SK-N-SH (cell line): ENCODE results near the gene TMEM255B. TPM values are rescaled to one million over a fixed set of nuclear protein-coding genes. Genes with fewer than 3 reads are reported as not detected.

Experiments
- CTCF ChIA-PET: fragments of 300-600, 350-600 bp; formaldehyde crosslinking; extraction: SDS; loops from one replicate; lab custom pipeline; 2021; lab: Yijun Ruan, JAX
- POLR2A ChIA-PET: fragments of 350-600 bp; sonication (Branson Sonifier 250); formaldehyde crosslinking; extraction: SDS; loops from one replicate; lab custom pipeline; 2020; ENCODE audit warnings: antibody characterized with exemption, inconsistent platforms; lab: Yijun Ruan, JAX
- DNase-seq: peaks from one replicate; pipeline ENCODE4 v3.0.0; 2012
- H2AFZ ChIP-seq: fragments of 200-600 bp; sonication (generic); 2 replicates; pipeline ENCODE4 v1.8.1; 2016; ENCODE audit warnings: antibody characterized with exemption, mild to moderate bottlenecking, low read depth
- H3F3A ChIP-seq: fragments of 200-600 bp; sonication (generic); replicated peaks from 2 replicates; pipeline ENCODE3; 2016; ENCODE audit warnings: antibody characterized with exemption, mild to moderate bottlenecking; ENCODE audit not compliant: insufficient read depth
- H3K27ac ChIP-seq, 2 experiments: fragments of 200-500 bp in 1 of 2; fragments of 200-600 bp in 1 of 2; sonication (Bioruptor generic) in 1 of 2; sonication (generic), shearing (Covaris generic) in 1 of 2; 2 replicates each; pipeline versions ENCODE4 v1.5.1 to v1.6.1; 2014 to 2016; ENCODE audit warnings: low read depth in 2 of 2, inconsistent platforms in 1 of 2, low read length in 1 of 2, mild to moderate bottlenecking in 1 of 2, mixed read lengths in 1 of 2
- H3K27me3 ChIP-seq: fragments of 200-600 bp; sonication (generic), shearing (Covaris generic); 2 replicates; pipeline ENCODE4 v1.6.1; 2016; ENCODE audit warnings: mixed run types; ENCODE audit not compliant: insufficient read depth
- H3K36me3 ChIP-seq, 2 experiments: fragments of 200-500 bp in 1 of 2; fragments of 200-600 bp in 1 of 2; sonication (Bioruptor generic) in 1 of 2; sonication (generic) in 1 of 2; replicated peaks in 1 of 2; 2 replicates each; pipeline versions ENCODE3 to v1.5.1; 2014 to 2016; ENCODE audit warnings: low read length in 1 of 2, mild to moderate bottlenecking in 1 of 2; ENCODE audit not compliant: insufficient read depth in 2 of 2, control insufficient read depth in 1 of 2
- H3K4me1 ChIP-seq, 2 experiments: fragments of 200-500 bp in 1 of 2; fragments of 200-600 bp in 1 of 2; sonication (Bioruptor generic) in 1 of 2; sonication (generic), shearing (Covaris generic) in 1 of 2; 2 replicates each; pipeline versions ENCODE4 v1.5.1 to v1.6.1; 2014 to 2016; ENCODE audit warnings: low read depth in 1 of 2, low read length in 1 of 2, mixed run types in 1 of 2; ENCODE audit not compliant: insufficient read depth in 2 of 2, control insufficient read depth in 1 of 2
- H3K4me2 ChIP-seq: fragments of 200-600 bp; sonication (generic), shearing (Covaris generic); 2 replicates; pipeline ENCODE4 v1.6.1; 2017; ENCODE audit warnings: mixed run types
- H3K4me3 ChIP-seq, 2 experiments: fragments of 200-500 bp in 1 of 2; fragments of 200-600 bp in 1 of 2; sonication (Bioruptor generic) in 1 of 2; sonication (generic), shearing (Covaris generic) in 1 of 2; 2 replicates each; pipeline versions ENCODE4 v1.5.1 to v1.8.1; 2014 to 2016; ENCODE audit warnings: low read depth in 2 of 2, inconsistent platforms in 1 of 2, low read length in 1 of 2, mild to moderate bottlenecking in 1 of 2, mixed read lengths in 1 of 2, moderate library complexity in 1 of 2
- H3K79me2 ChIP-seq: fragments of 200-600 bp; sonication (generic); 2 replicates; pipeline ENCODE4 v1.8.1; 2017; ENCODE audit warnings: mild to moderate bottlenecking; ENCODE audit not compliant: insufficient read depth
- H3K9ac ChIP-seq: fragments of 200-600 bp; sonication (generic); 2 replicates; pipeline ENCODE4 v1.6.1; 2017; ENCODE audit warnings: mixed run types
- H3K9me2 ChIP-seq: fragments of 200-600 bp; sonication (generic); 2 replicates; pipeline ENCODE4 v1.6.1; 2017; ENCODE audit warnings: mixed run types
- H3K9me3 ChIP-seq: fragments of 200-600 bp; sonication (generic); 2 replicates; pipeline ENCODE4 v1.6.1; 2017; ENCODE audit warnings: mixed run types, mild to moderate bottlenecking, moderate library complexity
- H4K20me1 ChIP-seq: fragments of 200-600 bp; sonication (generic); 2 replicates; pipeline ENCODE4 v1.6.1; 2017; ENCODE audit warnings: mild to moderate bottlenecking, mixed run types; ENCODE audit not compliant: insufficient read depth
- CHD2 ChIP-seq: fragments of 150-350 bp; IDR thresholded peaks from 2 replicates; pipeline ENCODE4 v1.6.1; 2018; ENCODE audit warnings: low read length; ENCODE audit not compliant: partially characterized antibody
- EZH2phosphoT487 ChIP-seq: fragments of 200-600 bp; sonication (generic); IDR thresholded peaks from 2 replicates; pipeline ENCODE4 v1.6.1; 2017; ENCODE audit warnings: low read depth, mixed run types, mild to moderate bottlenecking, antibody characterized with exemption, moderate library complexity, borderline replicate concordance
- FOSL2 ChIP-seq: IDR thresholded peaks from 2 replicates; pipeline ENCODE4 v1.4.0; 2012; ENCODE audit warnings: low read depth, mild to moderate bottlenecking, moderate library complexity, borderline replicate concordance
- FOXJ3 ChIP-seq: sonication (generic); formaldehyde crosslinking; IDR thresholded peaks from 2 replicates; pipeline ENCODE4 v1.5.1; 2020; ENCODE audit warnings: mild to moderate bottlenecking, missing genetic modification reagents
- FOXM1 ChIP-seq: IDR thresholded peaks from 2 replicates; pipeline ENCODE4 v1.4.0; 2012; ENCODE audit warnings: low read depth, mild to moderate bottlenecking
- IRF3 ChIP-seq: fragments of 150-350 bp; IDR thresholded peaks from 2 replicates; pipeline ENCODE4 v1.6.1; 2016; ENCODE audit warnings: mild to moderate bottlenecking, low read depth, low read length
- JUND ChIP-seq: IDR thresholded peaks from 2 replicates; pipeline ENCODE4 v1.4.0; 2012
- MAX ChIP-seq: IDR thresholded peaks from 2 replicates; pipeline ENCODE4 v1.4.0; 2012; ENCODE audit warnings: low read depth
- MXI1 ChIP-seq: IDR thresholded peaks from 2 replicates; pipeline ENCODE4 v1.6.1; 2012; ENCODE audit warnings: mild to moderate bottlenecking, low read depth, low read length, improper control_type of control experiment
- NRF1 ChIP-seq: IDR thresholded peaks from 2 replicates; pipeline ENCODE4 v1.6.1; 2012; ENCODE audit warnings: low read depth, mild to moderate bottlenecking, low read length
- PBX3 ChIP-seq: IDR thresholded peaks from 2 replicates; pipeline ENCODE4; 2012
- REST ChIP-seq: IDR thresholded peaks from 2 replicates; pipeline ENCODE4 v1.6.1; 2012; ENCODE audit warnings: mild to moderate bottlenecking, low read depth, low read length, moderate library complexity
- RFX5 ChIP-seq: IDR thresholded peaks from 2 replicates; pipeline ENCODE4 v1.6.1; 2012; ENCODE audit warnings: mild to moderate bottlenecking, improper control_type of control experiment, low read length
- SMC3 ChIP-seq: IDR thresholded peaks from 2 replicates; pipeline ENCODE4 v1.6.1; 2012; ENCODE audit warnings: low read depth, low read length, improper control_type of control experiment
- TAF1 ChIP-seq: IDR thresholded peaks from 2 replicates; pipeline ENCODE4 v1.6.1; 2012; ENCODE audit warnings: low read depth, mild to moderate bottlenecking, low read length, moderate library complexity, borderline replicate concordance
- USF1 ChIP-seq: IDR thresholded peaks from 2 replicates; pipeline ENCODE4 v1.4.0; 2012; ENCODE audit warnings: low read depth, borderline replicate concordance
- YY1 ChIP-seq: IDR thresholded peaks from 2 replicates; pipeline ENCODE4 v1.4.0; 2012; ENCODE audit warnings: low read depth, mild to moderate bottlenecking
- WGBS: methylation state at CpG from one replicate; pipeline ENCODE4 v1.1.6; 2017; ENCODE audit warnings: low lambda C conversion rate; 5-methylcytosine and 5-hydroxymethylcytosine counted together
- polyA plus RNA-seq, 3 experiments: library from polyadenylated mRNA; depleted of rRNA; stranded (reverse); fragments of >200 nt; gene quantifications; 2 replicates each; pipeline ENCODE4 v1.2.3, GENCODE V29; 2012

The TMEM255B gene
- polyA plus RNA-seq, 1 of the 3 experiments (the other 2 are of a cell fraction): 14.8 TPM

GRCh38 chr13:113764793-113765563 lies 6.0 kb downstream of the TMEM255B start:
- CTCF ChIA-PET: no interaction called here
- no peak overlapping the region for H3K4me2 ChIP-seq
- TF ChIP-seq MAX (no peak), SMC3 (no peak), NRF1 (no peak), FOSL2 (no peak), YY1 (no peak), MXI1 (no peak), RFX5 (no peak), CHD2 (no peak), IRF3 (no peak), REST (no peak), EZH2phosphoT487 (no peak), PBX3 (no peak), TAF1 (no peak), FOXM1 (no peak), USF1 (no peak), FOXJ3 (CRISPR knock-in tag) (no peak), JUND (no peak)

More at GRCh38 chr13:113764793-113765563, 6.0 kb downstream of the TMEM255B start:
- no peak overlapping the region for H3K4me3 ChIP-seq
- H3F3A ChIP-seq: no peaks in the 10 kb centered on the region
- no peaks in the 10 kb centered on the region for H3K36me3 ChIP-seq
- no peak overlapping the region for H2AFZ ChIP-seq
- no peaks in the 10 kb centered on the region for H3K9me3 ChIP-seq
- WGBS: 88% methylated on average over 19 of the region's 19 CpGs
- H4K20me1 ChIP-seq: no peaks in the 10 kb centered on the region
- POLR2A ChIA-PET: no interaction called here
- no peaks in the 10 kb centered on the region for H3K79me2 ChIP-seq
- H3K27ac ChIP-seq: no peak overlapping the region
- H3K9ac ChIP-seq: no peak overlapping the region
- no peaks in the 10 kb centered on the region for H3K9me2 ChIP-seq
- no peak for DNase-seq
- H3K4me1 ChIP-seq: peaks cover 0 to 1% of the 10 kb centered on the region in 2 experiments; a peak in 1 of 4 replicates
- H3K27me3 ChIP-seq: no peaks in the 10 kb centered on the region
